CD4-positive, alpha-beta T cell (primary cell): ENCODE results near the gene TTC14. TPM values are rescaled to one million over a fixed set of nuclear protein-coding genes. Genes with fewer than 3 reads are reported as not detected.

ENCODE experiments used
- ATAC-seq: fragments of 200-7000 bp; cut with Tn5 transposase; one replicate; pipeline ENCODE4 v1.10.0; 2022; ENCODE audit warnings: mild to moderate bottlenecking; ENCODE audit not compliant: poor library complexity
- CTCF ChIA-PET: fragments of 350-600 bp; sonication (Branson Sonifier 250); formaldehyde crosslinking; loops from one replicate; lab custom pipeline; 2021; ENCODE audit warnings: antibody characterized with exemption, inconsistent platforms; lab: Charles Lee
- POLR2A ChIA-PET: fragments of 350-600 bp; sonication (Branson Sonifier 250); formaldehyde crosslinking; loops from one replicate; lab custom pipeline; 2021; ENCODE audit warnings: antibody characterized with exemption, inconsistent platforms; lab: Charles Lee
- DNase-seq, 14 experiments: peaks; one replicate each; pipeline ENCODE4 v3.0.0-alpha.2; 2013 to 2020; ENCODE audit warnings: mixed read lengths in 2 of 14
- H3K27ac ChIP-seq, 2 donors: one replicate each; pipeline versions ENCODE4 v1.5.1 to v1.7.0; 2013; ENCODE audit warnings: low read length in 2 of 2, low read depth in 1 of 2, mild to moderate bottlenecking in 1 of 2
- H3K27me3 ChIP-seq, 2 experiments: 1 replicate in 1 of 2; 2 replicates in 1 of 2; pipeline versions ENCODE4 v1.6.1 to v1.7.0; 2013; ENCODE audit warnings: low read length in 2 of 2, control low read depth in 1 of 2, mild to moderate bottlenecking in 1 of 2, moderate library complexity in 1 of 2; ENCODE audit not compliant: insufficient read depth in 2 of 2, control insufficient read depth in 1 of 2
- H3K36me3 ChIP-seq: one replicate; pipeline ENCODE4 v1.6.1; 2013; ENCODE audit warnings: low read length, control low read depth; ENCODE audit not compliant: insufficient read depth
- H3K4me1 ChIP-seq: one replicate; pipeline ENCODE4 v1.6.1; 2013; ENCODE audit warnings: low read length, control low read depth; ENCODE audit not compliant: insufficient read depth
- H3K4me3 ChIP-seq: one replicate; pipeline ENCODE4 v1.5.1; 2013; ENCODE audit warnings: mild to moderate bottlenecking, low read length, moderate library complexity
- H3K9me3 ChIP-seq, 2 experiments: 1 replicate in 1 of 2; 2 replicates in 1 of 2; pipeline versions ENCODE4 v1.6.1 to v1.7.0; 2013; ENCODE audit warnings: low read length in 2 of 2, mild to moderate bottlenecking in 2 of 2, control low read depth in 1 of 2, moderate library complexity in 1 of 2; ENCODE audit not compliant: control insufficient read depth in 1 of 2, insufficient read depth in 1 of 2
- H3K27ac Mint-ChIP-seq: one replicate; pipeline ENCODE4 v1.8.0; 2020; ENCODE audit warnings: mixed read lengths
- H3K27me3 Mint-ChIP-seq: one replicate; pipeline ENCODE4 v1.8.0; 2021; ENCODE audit warnings: mixed read lengths
- H3K36me3 Mint-ChIP-seq: one replicate; pipeline ENCODE4 v1.8.0; 2021; ENCODE audit warnings: low read depth, mixed read lengths
- H3K4me1 Mint-ChIP-seq: one replicate; pipeline ENCODE4 v1.8.0; 2021; ENCODE audit warnings: low read depth, mixed read lengths
- H3K4me3 Mint-ChIP-seq: one replicate; pipeline ENCODE4 v1.8.0; 2020; ENCODE audit warnings: mild to moderate bottlenecking, mixed read lengths
- H3K9me3 Mint-ChIP-seq: one replicate; pipeline ENCODE4 v1.8.0; 2020; ENCODE audit warnings: mixed read lengths
- intact Hi-C, 2 experiments: fragments of 100-400 bp; cut with DNase I in 1 of 2; cut with micrococcal nuclease in 1 of 2; formaldehyde crosslinking; loops; one replicate each; pipeline versions ENCODE4 v1.15.1 to v1.9.0; 2023 to 2025; cut with DNase I, micrococcal nuclease
- total RNA-seq, 174 experiments: library from RNA in 2 of 174; stranded (reverse) in 2 of 174; gene quantifications; one replicate each; pipeline ENCODE4 v1.2.3 and lab custom pipeline; 2021 to 2026
- TF ChIP-seq, protein P1 (sequence below): fragments of 200-600 bp; IDR thresholded peaks from one replicate; pipeline ENCODE4 v1.8.0; 2022; ENCODE audit warnings: antibody characterized with exemption, mild to moderate bottlenecking

TTC14 gene
- total RNA-seq, 2 experiments from 2014 or later = 79.0 to 84.4 TPM

GRCh38 chr3:180564676-180565075 lies 37.3 kb upstream of the TTC14 start:
- Histone ChIP-seq H3K4me3 (no peak overlapping the region), H3K27me3 (peaks cover 0 to 5% of the 10 kb centered on the region in 2 experiments), H3K36me3 (no peaks in the 10 kb centered on the region), H3K9me3 (peaks cover 0 to 10% of the 10 kb centered on the region in 2 experiments), H3K27ac (no peak overlapping the region), H3K4me1 (no peaks in the 10 kb centered on the region)
- no peaks in the 10 kb centered on the region for H3K36me3 Mint-ChIP-seq
- peaks cover 14% of the 10 kb centered on the region for H3K27me3 Mint-ChIP-seq
- peaks cover under 1% of the 10 kb centered on the region for H3K9me3 Mint-ChIP-seq
- TF ChIP-seq, protein P1, sequence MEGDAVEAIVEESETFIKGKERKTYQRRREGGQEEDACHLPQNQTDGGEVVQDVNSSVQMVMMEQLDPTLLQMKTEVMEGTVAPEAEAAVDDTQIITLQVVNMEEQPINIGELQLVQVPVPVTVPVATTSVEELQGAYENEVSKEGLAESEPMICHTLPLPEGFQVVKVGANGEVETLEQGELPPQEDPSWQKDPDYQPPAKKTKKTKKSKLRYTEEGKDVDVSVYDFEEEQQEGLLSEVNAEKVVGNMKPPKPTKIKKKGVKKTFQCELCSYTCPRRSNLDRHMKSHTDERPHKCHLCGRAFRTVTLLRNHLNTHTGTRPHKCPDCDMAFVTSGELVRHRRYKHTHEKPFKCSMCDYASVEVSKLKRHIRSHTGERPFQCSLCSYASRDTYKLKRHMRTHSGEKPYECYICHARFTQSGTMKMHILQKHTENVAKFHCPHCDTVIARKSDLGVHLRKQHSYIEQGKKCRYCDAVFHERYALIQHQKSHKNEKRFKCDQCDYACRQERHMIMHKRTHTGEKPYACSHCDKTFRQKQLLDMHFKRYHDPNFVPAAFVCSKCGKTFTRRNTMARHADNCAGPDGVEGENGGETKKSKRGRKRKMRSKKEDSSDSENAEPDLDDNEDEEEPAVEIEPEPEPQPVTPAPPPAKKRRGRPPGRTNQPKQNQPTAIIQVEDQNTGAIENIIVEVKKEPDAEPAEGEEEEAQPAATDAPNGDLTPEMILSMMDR = no peak
- H3K4me1 Mint-ChIP-seq = no peaks in the 10 kb centered on the region
- H3K4me3 Mint-ChIP-seq = no peak overlapping the region
- ChIA-PET POLR2A (no interaction called here), CTCF (no interaction called here)
- intact Hi-C loops = no loop called here
- H3K27ac Mint-ChIP-seq = no peak overlapping the region
- no peak for DNase-seq
- no peak for ATAC-seq

GRCh38 chr3:180570238-180570637 lies 31.7 kb upstream of the TTC14 start:
- Mint-ChIP-seq H3K27ac (no peak overlapping the region), H3K4me1 (no peaks in the 10 kb centered on the region), H3K9me3 (no peaks in the 10 kb centered on the region), H3K36me3 (no peaks in the 10 kb centered on the region), H3K27me3 (peaks cover 15% of the 10 kb centered on the region), H3K4me3 (no peak overlapping the region)
- Histone ChIP-seq H3K9me3 (peaks cover 0 to 3% of the 10 kb centered on the region in 2 experiments), H3K36me3 (no peaks in the 10 kb centered on the region), H3K27me3 (peaks cover 0 to 5% of the 10 kb centered on the region in 2 experiments), H3K27ac (no peak overlapping the region), H3K4me3 (no peak overlapping the region), H3K4me1 (no peaks in the 10 kb centered on the region)
- TF ChIP-seq, protein P1 = no peak
- DNase-seq (no peak), ATAC-seq (no peak)
- intact Hi-C loops = no loop called here
- ChIA-PET POLR2A (no interaction called here), CTCF (no interaction called here)

- intact Hi-C loops = no loop called here
- peaks cover 0 to 5% of the 10 kb centered on the region in 2 experiments for H3K27me3 ChIP-seq
Observed at GRCh38 chr3:180571831-180572598, 29.9 kb upstream of the TTC14 start.

More at GRCh38 chr3:180571831-180572598, 29.9 kb upstream of the TTC14 start:
- H3K27ac ChIP-seq = no peak overlapping the region
- no peaks in the 10 kb centered on the region for H3K9me3 Mint-ChIP-seq
- ATAC-seq (no peak), DNase-seq (no peak)
- no peak overlapping the region for H3K4me3 ChIP-seq
- no peaks in the 10 kb centered on the region for H3K36me3 Mint-ChIP-seq
- no peaks in the 10 kb centered on the region for H3K36me3 ChIP-seq
- ChIA-PET CTCF (no interaction called here), POLR2A (no interaction called here)
- H3K4me1 Mint-ChIP-seq = no peaks in the 10 kb centered on the region
- H3K4me1 ChIP-seq = no peaks in the 10 kb centered on the region
- H3K27ac Mint-ChIP-seq = no peak overlapping the region
- peaks cover 0 to 3% of the 10 kb centered on the region in 2 experiments for H3K9me3 ChIP-seq
- no peak overlapping the region for H3K4me3 Mint-ChIP-seq
- peaks cover 19% of the 10 kb centered on the region for H3K27me3 Mint-ChIP-seq
- TF ChIP-seq, protein P1 = no peak
